ENCODE results near the gene ZBTB40. TPM values are rescaled to one million over a fixed set of nuclear protein-coding genes. Genes with fewer than 3 reads are reported as not detected.

Gene ZBTB40
- total RNA-seq, 1 donor from 2014 or later = 15.3 TPM

DNA sequence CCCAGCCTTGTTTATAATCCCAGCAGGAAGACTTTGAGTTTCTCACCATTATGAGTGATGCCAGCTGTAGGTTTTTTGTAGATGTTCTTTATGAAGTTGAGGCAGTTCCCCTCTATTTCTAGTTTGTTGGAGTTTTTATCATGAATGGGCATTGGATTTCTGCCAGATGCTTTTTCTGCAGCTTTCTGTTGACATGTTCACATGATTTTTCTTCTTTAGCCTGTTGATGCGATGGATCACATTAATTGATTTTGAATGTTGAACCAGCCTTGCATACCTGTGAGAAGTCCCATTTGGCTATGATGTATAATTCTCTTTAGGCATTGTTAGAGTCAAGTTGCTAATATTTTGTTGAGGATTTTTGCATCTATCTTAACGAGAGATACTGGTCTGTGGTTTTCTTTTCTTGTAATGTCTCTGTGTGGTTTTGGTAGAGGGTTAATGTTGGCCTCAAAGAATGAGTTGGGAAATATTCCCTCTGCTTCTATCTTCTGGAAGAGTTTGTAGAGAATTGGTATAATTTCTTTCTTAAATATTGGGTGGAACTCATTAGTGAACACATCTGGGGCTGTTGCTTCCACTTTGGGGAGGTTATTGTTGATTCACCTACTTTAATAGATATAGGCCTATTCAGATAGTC is 33.2 kb downstream of the ZBTB40 start:
- no peak overlapping the region for H3K9ac ChIP-seq (ENCODE audit: low read length)
- peaks cover 4% of the 10 kb centered on the region for H3K9me3 Mint-ChIP-seq (ENCODE audit: unreplicated experiment)
- H3K27ac Mint-ChIP-seq (ENCODE audit: unreplicated experiment) = no peak overlapping the region
- H3K27me3 Mint-ChIP-seq (ENCODE audit: low read depth, unreplicated experiment) = no peaks in the 10 kb centered on the region
- DNase-seq (ENCODE audit: low read depth) (no peak), FAIRE-seq (no peak)
- no peak for TF ChIP-seq EZH2 (IDR thresholded peaks at IDR 0.05; ENCODE audit: insufficient read depth, low read length)
- TF ChIP-seq, protein P1, sequence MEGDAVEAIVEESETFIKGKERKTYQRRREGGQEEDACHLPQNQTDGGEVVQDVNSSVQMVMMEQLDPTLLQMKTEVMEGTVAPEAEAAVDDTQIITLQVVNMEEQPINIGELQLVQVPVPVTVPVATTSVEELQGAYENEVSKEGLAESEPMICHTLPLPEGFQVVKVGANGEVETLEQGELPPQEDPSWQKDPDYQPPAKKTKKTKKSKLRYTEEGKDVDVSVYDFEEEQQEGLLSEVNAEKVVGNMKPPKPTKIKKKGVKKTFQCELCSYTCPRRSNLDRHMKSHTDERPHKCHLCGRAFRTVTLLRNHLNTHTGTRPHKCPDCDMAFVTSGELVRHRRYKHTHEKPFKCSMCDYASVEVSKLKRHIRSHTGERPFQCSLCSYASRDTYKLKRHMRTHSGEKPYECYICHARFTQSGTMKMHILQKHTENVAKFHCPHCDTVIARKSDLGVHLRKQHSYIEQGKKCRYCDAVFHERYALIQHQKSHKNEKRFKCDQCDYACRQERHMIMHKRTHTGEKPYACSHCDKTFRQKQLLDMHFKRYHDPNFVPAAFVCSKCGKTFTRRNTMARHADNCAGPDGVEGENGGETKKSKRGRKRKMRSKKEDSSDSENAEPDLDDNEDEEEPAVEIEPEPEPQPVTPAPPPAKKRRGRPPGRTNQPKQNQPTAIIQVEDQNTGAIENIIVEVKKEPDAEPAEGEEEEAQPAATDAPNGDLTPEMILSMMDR (IDR thresholded peaks at IDR 0.05; ENCODE audit: insufficient read depth, low read depth, low read length) = no peak
- no peak overlapping the region for H2AFZ ChIP-seq (ENCODE audit: low read depth, low read length)
- H3K27ac ChIP-seq (ENCODE audit: low read depth, low read length) = no peak overlapping the region
- no peaks in the 10 kb centered on the region for H3K36me3 ChIP-seq (ENCODE audit: insufficient read depth, low read length)
- no peak overlapping the region for H3K4me3 Mint-ChIP-seq (ENCODE audit: unreplicated experiment)
- peaks cover 63% of the 10 kb centered on the region for H4K20me1 ChIP-seq (ENCODE audit: insufficient read depth, low read length)
- no peaks in the 10 kb centered on the region for H3K4me1 ChIP-seq (ENCODE audit: insufficient read depth, low read length)
- no peaks in the 10 kb centered on the region for H3K27me3 ChIP-seq (ENCODE audit: insufficient read depth, low read length)
- peaks cover 51% of the 10 kb centered on the region for H3K79me2 ChIP-seq (ENCODE audit: insufficient read depth, low read length)
- no peak overlapping the region for H3K4me3 ChIP-seq (ENCODE audit: insufficient read depth, low read depth, low read length)
- H3K4me2 ChIP-seq (ENCODE audit: low read length) = no peak overlapping the region
- no peaks in the 10 kb centered on the region for H3K36me3 Mint-ChIP-seq (ENCODE audit: low read depth, unreplicated experiment)
- no peaks in the 10 kb centered on the region for H3K9me3 ChIP-seq (ENCODE audit: insufficient read depth, low read depth, low read length)
- no peaks in the 10 kb centered on the region for H3K4me1 Mint-ChIP-seq (ENCODE audit: low read depth, unreplicated experiment)

DNA sequence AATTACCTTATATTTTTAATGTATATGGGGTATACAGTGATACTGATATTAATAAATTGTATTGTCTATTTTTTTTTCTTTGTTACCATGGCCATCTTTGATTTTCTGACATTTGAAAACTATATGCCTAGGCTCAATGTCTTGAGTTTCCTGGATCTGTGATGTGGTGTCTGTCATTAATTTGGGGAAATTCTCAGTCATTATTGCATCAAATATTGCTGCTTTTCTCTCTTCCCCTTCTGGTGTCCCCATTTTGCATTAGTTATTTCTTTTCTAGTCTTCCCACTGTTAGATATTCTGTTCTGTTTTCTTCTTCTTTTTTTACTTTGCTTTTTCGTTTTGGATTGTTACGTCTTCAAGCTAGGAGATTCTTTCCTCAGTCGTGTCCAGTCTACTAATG is 33.8 kb downstream of the ZBTB40 start:
- Histone ChIP-seq H3K9me3 (ENCODE audit: insufficient read depth, low read depth, low read length) (no peaks in the 10 kb centered on the region), H3K4me1 (ENCODE audit: insufficient read depth, low read length) (no peaks in the 10 kb centered on the region), H3K4me2 (ENCODE audit: low read length) (no peak overlapping the region), H3K27me3 (ENCODE audit: insufficient read depth, low read length) (no peaks in the 10 kb centered on the region), H3K36me3 (ENCODE audit: insufficient read depth, low read length) (no peaks in the 10 kb centered on the region), H3K9ac (ENCODE audit: low read length) (no peak overlapping the region), H4K20me1 (ENCODE audit: insufficient read depth, low read length) (peaks cover 66% of the 10 kb centered on the region), H2AFZ (ENCODE audit: low read depth, low read length) (no peak overlapping the region), H3K4me3 (ENCODE audit: insufficient read depth, low read depth, low read length) (no peak overlapping the region), H3K79me2 (ENCODE audit: insufficient read depth, low read length) (peaks cover 51% of the 10 kb centered on the region), H3K27ac (ENCODE audit: low read depth, low read length) (no peak overlapping the region)
- Mint-ChIP-seq H3K36me3 (ENCODE audit: low read depth, unreplicated experiment) (no peaks in the 10 kb centered on the region), H3K4me1 (ENCODE audit: low read depth, unreplicated experiment) (peaks cover 3% of the 10 kb centered on the region), H3K4me3 (ENCODE audit: unreplicated experiment) (no peak overlapping the region), H3K9me3 (ENCODE audit: unreplicated experiment) (peaks cover 4% of the 10 kb centered on the region), H3K27me3 (ENCODE audit: low read depth, unreplicated experiment) (no peaks in the 10 kb centered on the region), H3K27ac (ENCODE audit: unreplicated experiment) (no peak overlapping the region)
- TF ChIP-seq, protein P1 (IDR thresholded peaks at IDR 0.05; ENCODE audit: insufficient read depth, low read depth, low read length) = no peak
- no peak for FAIRE-seq
- DNase-seq (ENCODE audit: low read depth) = no peak

DNA sequence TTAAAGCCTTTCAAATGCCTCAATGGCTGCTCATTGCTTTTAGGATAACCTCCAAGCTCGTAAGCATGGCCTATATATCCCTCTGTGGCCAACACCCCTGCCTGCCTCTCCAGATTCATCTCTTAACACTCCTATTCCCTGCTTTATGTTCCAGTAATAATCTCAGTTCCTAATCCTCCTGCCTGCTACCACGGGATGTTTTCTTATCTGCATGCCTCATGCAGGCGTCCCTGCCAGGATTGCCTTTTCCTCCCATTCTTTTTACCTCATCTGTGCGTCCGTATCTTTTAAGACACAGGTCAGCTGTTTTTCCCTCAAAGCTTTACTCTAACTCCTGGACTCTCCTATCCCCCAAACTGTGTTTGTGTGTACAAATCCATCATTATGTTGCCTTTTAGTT is 36.1 kb downstream of the ZBTB40 start:
- no peak overlapping the region for H3K4me3 ChIP-seq (ENCODE audit: insufficient read depth, low read depth, low read length)
- no peaks in the 10 kb centered on the region for H3K27me3 ChIP-seq (ENCODE audit: insufficient read depth, low read length)
- no peaks in the 10 kb centered on the region for H3K27me3 Mint-ChIP-seq (ENCODE audit: low read depth, unreplicated experiment)
- H3K79me2 ChIP-seq (ENCODE audit: insufficient read depth, low read length) = peaks cover 43% of the 10 kb centered on the region
- no peak overlapping the region for H3K27ac ChIP-seq (ENCODE audit: low read depth, low read length)
- no peaks in the 10 kb centered on the region for H3K4me1 ChIP-seq (ENCODE audit: insufficient read depth, low read length)
- H3K4me3 Mint-ChIP-seq (ENCODE audit: unreplicated experiment) = no peak overlapping the region
- DNase-seq (ENCODE audit: low read depth) = no peak
- H3K9me3 ChIP-seq (ENCODE audit: insufficient read depth, low read depth, low read length) = no peaks in the 10 kb centered on the region
- H3K4me2 ChIP-seq (ENCODE audit: low read length) = no peak overlapping the region
- H3K36me3 ChIP-seq (ENCODE audit: insufficient read depth, low read length) = no peaks in the 10 kb centered on the region
- H3K27ac Mint-ChIP-seq (ENCODE audit: unreplicated experiment) = no peak overlapping the region
- no peak overlapping the region for H3K9ac ChIP-seq (ENCODE audit: low read length)
- H2AFZ ChIP-seq (ENCODE audit: low read depth, low read length) = no peak overlapping the region
- TF ChIP-seq, protein P1 (IDR thresholded peaks at IDR 0.05; ENCODE audit: insufficient read depth, low read depth, low read length) = no peak
- TF ChIP-seq EZH2 (IDR thresholded peaks at IDR 0.05; ENCODE audit: insufficient read depth, low read length) = no peak
- H3K9me3 Mint-ChIP-seq (ENCODE audit: unreplicated experiment) = peaks cover 4% of the 10 kb centered on the region
- H3K36me3 Mint-ChIP-seq (ENCODE audit: low read depth, unreplicated experiment) = no peaks in the 10 kb centered on the region
- peaks cover 6% of the 10 kb centered on the region for H3K4me1 Mint-ChIP-seq (ENCODE audit: low read depth, unreplicated experiment)
- FAIRE-seq = no peak
- H4K20me1 ChIP-seq (ENCODE audit: insufficient read depth, low read length) = peaks cover 63% of the 10 kb centered on the region

All from astrocyte (in vitro differentiated cells and primary cell).